Activated CD4-positive, alpha-beta memory T cell treated with anti-CD3 and anti-CD28 coated beads for 36 hours (primary cell): ENCODE data around the gene APOBR. TPM values are rescaled to one million over a fixed set of nuclear protein-coding genes. Genes with fewer than 3 reads are reported as not detected.
"Not testable (repeated sequence)": the region's sequence is repeated elsewhere in the genome, so short reads cannot be mapped to it uniquely, and the experiment has no call there.

Experiments
- CTCF ChIA-PET: fragments of 350-600 bp; sonication (Branson Sonifier 250); formaldehyde crosslinking; loops from one replicate; lab custom pipeline; 2021; ENCODE audit warnings: antibody characterized with exemption, inconsistent platforms; lab: Charles Lee
- POLR2A ChIA-PET: fragments of 350-600 bp; sonication (Branson Sonifier 250); formaldehyde crosslinking; loops from one replicate; lab custom pipeline; 2021; ENCODE audit warnings: antibody characterized with exemption; lab: Charles Lee
- DNase-seq: peaks from one replicate; pipeline ENCODE4 v3.0.0-alpha.2; 2020
- H3K27ac Mint-ChIP-seq: one replicate; pipeline ENCODE4 v1.8.0; 2021; ENCODE audit warnings: mixed read lengths
- H3K27me3 Mint-ChIP-seq: one replicate; pipeline ENCODE4 v1.8.0; 2021; ENCODE audit warnings: mixed read lengths
- H3K36me3 Mint-ChIP-seq: one replicate; pipeline ENCODE4 v1.8.0; 2021; ENCODE audit warnings: mixed read lengths
- H3K4me1 Mint-ChIP-seq: one replicate; pipeline ENCODE4 v1.8.0; 2021; ENCODE audit warnings: low read depth, mixed read lengths
- H3K4me3 Mint-ChIP-seq: one replicate; pipeline ENCODE4 v1.8.0; 2021; ENCODE audit warnings: mild to moderate bottlenecking, mixed read lengths
- H3K9me3 Mint-ChIP-seq: one replicate; pipeline ENCODE4 v1.8.0; 2021; ENCODE audit warnings: mixed read lengths
- intact Hi-C: fragments of 100-400 bp; cut with micrococcal nuclease; formaldehyde crosslinking; loops from one replicate; pipeline ENCODE4 v1.15.1; 2023
- total RNA-seq, 2 experiments: library from RNA; stranded (reverse); gene quantifications; one replicate each; pipeline ENCODE4 v1.2.3, GENCODE V29; 2021

Gene APOBR
- total RNA-seq, 2 experiments from 2014 or later = 2.9 to 3.1 TPM

DNA sequence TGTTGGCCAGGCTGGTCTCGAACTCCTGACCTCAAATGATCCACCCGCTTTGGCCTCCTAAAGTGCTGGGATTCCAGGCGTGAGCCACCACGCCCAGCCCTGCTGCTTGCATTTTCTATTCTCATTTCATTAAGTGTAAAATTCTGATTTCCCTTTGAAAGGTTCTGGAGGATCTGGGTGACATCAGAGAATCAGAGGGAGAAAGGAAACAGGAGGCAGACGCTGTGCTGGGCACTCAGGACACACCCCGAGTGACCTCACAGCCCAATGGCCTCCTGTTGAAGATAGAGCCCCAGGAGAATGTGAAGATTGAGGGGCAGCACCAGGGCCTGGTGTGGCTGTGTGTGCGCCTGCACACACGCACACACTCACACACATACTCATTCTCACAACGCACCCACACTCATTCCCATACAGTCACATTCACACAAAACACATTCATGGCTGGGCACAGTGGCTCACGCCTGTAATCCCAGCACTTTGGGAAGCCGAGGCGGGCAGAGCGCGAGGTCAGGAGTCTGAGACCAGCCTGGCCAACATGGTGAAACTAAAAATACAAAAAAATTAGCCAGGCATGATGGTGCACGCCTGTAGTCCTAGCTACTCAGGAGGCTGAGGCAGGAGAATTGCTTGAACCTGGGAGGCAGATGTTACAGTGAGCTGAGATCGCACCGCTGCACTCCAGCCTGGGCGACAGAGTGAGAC, 6.2 kb downstream of the APOBR start:
- H3K9me3 Mint-ChIP-seq, CTCF ChIA-PET, H3K4me3 Mint-ChIP-seq, H3K27me3 Mint-ChIP-seq, DNase-seq, POLR2A ChIA-PET, H3K36me3 Mint-ChIP-seq, H3K27ac Mint-ChIP-seq, intact Hi-C loops: not testable (repeated sequence)
- H3K4me1 Mint-ChIP-seq = peaks cover 17% of the 10 kb centered on the region

DNA sequence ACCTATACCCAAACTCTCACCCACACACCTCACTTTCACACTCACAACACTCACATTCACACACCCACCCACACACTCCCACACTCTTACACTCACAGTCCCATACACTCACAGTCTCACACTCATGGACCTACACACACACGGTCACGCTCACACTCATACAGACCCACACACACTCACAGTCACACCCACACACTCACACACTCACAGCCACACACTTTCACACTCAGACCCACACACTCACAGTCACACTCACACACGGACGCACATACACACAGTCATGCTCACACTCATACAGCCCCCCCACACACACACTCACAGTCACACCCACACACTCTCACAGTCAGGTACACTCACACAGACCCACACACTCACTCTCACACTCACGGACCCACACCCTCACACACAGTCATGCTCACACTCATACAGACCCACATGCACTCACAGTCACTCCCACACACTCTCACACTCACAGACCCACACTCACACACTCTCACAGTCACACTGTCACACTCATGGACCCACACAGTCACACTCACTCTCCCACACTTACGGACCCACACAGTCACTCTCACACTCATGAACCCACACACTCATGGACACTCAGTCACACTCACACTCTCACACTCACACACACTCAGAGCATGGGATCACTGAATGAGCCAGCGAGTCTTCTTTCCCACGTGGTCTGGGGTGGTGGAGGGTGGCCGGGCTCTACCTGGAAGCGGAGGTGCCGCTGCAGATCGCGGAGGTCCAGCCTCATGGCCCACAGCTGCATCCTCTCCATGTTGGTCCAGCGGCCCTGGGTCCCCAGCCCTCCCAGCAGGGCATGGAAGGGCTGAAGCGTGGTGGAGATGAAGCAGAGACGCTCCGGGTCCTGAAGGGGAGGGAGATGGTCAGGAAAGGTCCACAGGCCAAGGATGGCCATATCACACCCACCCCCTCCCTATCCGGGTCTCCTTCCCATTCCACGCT, 7.1 kb downstream of the APOBR start:
- intact Hi-C loops = no loop called here
- DNase-seq = no peak
- Mint-ChIP-seq H3K9me3 (no peaks in the 10 kb centered on the region), H3K4me1 (peaks cover 8% of the 10 kb centered on the region), H3K27me3 (no peaks in the 10 kb centered on the region), H3K4me3 (no peak overlapping the region), H3K27ac (no peak overlapping the region), H3K36me3 (no peaks in the 10 kb centered on the region)
- CTCF ChIA-PET = no interaction called here
- POLR2A ChIA-PET = no interaction called here

DNA sequence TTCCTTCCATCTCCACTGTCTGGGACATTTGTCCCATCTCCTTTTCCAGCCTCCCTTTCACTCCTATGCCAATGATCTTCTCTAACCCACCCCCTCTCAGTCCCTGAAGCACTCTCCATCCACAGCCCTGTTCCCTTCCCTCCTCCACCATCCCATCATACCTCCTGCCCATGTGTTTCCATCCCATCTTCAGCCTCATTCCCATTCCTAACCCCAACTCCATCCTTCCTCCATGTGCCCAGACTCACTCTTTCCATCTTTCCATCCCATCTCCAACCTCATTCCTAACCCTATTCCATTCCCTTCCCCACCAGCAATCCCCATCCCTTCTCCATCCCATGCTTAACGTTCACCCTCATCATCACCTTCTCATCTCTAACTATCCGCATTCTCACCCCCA, 7.8 kb downstream of the APOBR start:
- Mint-ChIP-seq H3K27ac (no peak overlapping the region), H3K36me3 (no peaks in the 10 kb centered on the region), H3K4me3 (no peak overlapping the region), H3K9me3 (no peaks in the 10 kb centered on the region), H3K4me1 (peaks cover 7% of the 10 kb centered on the region), H3K27me3 (no peaks in the 10 kb centered on the region)
- no peak for DNase-seq
- ChIA-PET CTCF (no interaction called here), POLR2A (no interaction called here)
- intact Hi-C loops = no loop called here

DNA sequence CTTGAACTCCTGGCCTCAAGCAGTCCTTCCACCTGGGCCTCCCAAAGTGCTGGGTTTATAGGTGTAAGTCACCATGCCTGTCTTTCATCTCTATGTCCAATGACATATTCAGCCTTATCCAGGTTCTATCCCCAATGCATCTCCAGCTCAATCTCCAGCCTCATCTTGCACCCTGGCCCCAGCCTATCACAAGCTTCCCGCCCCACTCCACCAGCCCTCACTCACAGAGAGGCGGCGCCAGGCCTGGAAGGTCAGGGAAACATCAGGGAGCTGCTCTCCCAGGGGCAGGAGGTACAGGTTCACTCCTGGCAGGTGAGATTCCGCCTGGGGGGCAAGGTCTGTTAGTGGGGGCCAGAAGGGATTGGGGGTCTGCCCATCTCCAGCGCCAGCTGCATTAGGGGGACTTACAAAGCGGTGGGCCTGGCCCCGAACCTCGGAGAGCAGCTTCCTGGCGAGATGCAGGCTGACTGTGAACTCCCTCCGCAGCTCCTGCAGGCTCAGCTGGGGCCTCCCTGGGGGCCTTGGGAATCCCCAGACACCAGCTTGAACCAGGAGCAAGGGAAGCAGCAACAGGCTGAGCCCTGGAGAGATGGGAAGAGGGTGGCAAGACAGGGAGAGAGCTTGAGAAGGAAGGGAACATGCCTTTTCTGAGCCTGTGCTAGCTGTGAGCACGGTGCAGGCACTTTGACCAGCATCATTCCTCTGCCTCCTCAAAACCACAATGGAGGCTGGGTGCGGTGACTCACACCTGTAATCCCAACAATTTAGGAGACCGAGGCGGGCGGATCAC, 9.2 kb downstream of the APOBR start:
- Mint-ChIP-seq H3K9me3 (no peaks in the 10 kb centered on the region), H3K4me3 (no peak overlapping the region), H3K4me1 (peaks cover 19% of the 10 kb centered on the region), H3K27me3 (no peaks in the 10 kb centered on the region), H3K36me3 (no peaks in the 10 kb centered on the region), H3K27ac (no peak overlapping the region)
- intact Hi-C loops = no loop called here
- DNase-seq = no peak
- ChIA-PET POLR2A (interaction anchor here (0.5 kb wide), 1 partner anchor 11 kb away, joined by 3 read pairs; no protein-coding TSS in a partner anchor), CTCF (no interaction called here)

DNA sequence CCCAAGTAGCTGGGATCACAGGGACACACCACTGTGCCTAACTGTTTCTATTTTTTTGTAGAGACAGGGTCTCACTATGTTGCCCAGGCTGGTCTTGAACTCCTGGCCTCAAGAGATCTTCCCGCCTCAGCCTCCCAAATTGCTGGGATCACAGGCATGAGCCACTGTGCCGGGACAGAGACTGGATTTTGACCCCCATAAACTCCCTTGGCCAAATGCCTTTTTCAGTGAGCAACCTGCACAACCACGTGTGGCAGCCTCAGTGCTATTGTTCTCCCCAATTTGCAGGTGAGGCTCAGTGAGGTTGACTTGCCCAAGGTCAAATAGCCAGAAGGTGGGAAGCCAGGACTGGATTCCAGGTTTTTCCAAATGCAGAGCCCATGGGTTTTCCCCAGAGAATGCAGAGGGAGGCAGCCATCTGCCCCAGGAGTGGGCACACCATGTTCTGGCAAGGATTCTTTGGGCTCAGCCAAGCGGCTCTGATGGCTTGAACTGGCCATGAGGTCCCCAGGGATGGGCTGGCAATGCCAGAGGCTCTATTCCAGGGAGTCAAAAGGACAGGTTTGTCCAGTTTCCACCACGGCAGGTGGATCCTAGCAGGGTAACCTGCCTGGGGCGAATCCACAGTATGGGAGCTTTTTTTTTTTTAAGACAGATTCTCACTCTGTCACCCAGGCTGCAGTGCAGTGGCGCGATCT, 10.4 kb downstream of the APOBR start:
- ChIA-PET POLR2A (no interaction called here), CTCF (no interaction called here)
- Mint-ChIP-seq H3K27ac (no peak overlapping the region), H3K27me3 (no peaks in the 10 kb centered on the region), H3K9me3 (no peaks in the 10 kb centered on the region), H3K36me3 (no peaks in the 10 kb centered on the region), H3K4me3 (no peak overlapping the region), H3K4me1 (peaks cover 19% of the 10 kb centered on the region)
- intact Hi-C loops = no loop called here
- no peak for DNase-seq

DNA sequence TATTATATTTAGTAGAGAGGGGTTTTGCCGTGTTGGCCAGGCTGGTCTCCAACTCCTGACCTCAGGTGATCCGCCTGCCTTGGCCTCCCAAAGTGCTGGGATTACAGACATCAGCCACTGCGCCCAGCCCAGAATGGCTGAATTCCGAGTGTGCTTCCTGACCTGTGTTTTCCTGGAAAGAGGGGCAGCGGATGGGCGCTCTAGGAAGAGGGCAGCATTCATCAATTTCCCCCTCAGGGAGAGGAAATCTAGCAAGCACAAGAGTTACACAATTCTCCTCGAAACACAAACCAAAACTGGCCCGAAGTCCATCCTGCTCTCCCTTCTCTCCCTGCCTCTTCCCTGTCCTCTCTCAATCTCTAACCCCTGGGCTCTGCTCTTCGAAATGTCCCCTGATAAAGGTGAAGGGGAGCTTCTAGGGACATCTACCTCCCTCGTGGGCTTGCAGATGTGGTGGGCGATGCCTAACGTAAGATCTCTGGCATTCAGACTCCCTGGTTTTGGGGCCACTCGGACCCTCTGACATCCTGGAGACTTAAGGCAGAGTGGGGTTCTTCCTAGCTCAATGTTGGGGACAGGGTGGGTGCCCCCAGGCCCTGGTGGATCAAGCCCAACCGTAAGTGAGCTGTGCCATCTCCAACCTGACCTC, 11.2 kb downstream of the APOBR start:
- CTCF ChIA-PET = no interaction called here
- H3K4me3 Mint-ChIP-seq = no peak overlapping the region
- peaks cover 17% of the 10 kb centered on the region for H3K4me1 Mint-ChIP-seq
- DNase-seq = no peak
- intact Hi-C loops = no loop called here
- H3K36me3 Mint-ChIP-seq = no peaks in the 10 kb centered on the region
- H3K27me3 Mint-ChIP-seq = no peaks in the 10 kb centered on the region
- POLR2A ChIA-PET = no interaction called here
- no peaks in the 10 kb centered on the region for H3K9me3 Mint-ChIP-seq
- H3K27ac Mint-ChIP-seq = no peak overlapping the region

DNA sequence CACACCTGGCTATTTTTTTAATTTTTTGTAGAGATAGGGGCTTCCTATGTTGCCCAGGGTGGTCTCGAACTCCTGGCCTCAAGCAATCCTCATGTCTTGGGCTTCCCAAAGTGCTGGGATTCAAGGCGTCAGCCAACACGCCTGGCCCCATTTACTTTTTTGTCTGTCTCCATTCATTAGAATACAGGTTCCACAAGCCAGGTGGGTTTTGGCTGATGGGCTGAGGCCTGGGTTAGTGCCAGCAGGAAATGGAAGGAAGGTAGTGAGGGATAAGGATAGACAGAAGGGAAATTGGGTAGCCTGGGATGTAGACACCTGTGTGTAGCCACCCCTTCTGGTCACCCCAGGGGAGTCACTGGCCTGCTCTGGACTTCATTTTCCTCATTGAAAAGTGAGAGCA, 16.6 kb downstream of the APOBR start:
- POLR2A ChIA-PET = no interaction called here
- no peak overlapping the region for H3K27ac Mint-ChIP-seq
- no peaks in the 10 kb centered on the region for H3K27me3 Mint-ChIP-seq
- H3K4me1 Mint-ChIP-seq = peaks cover 17% of the 10 kb centered on the region
- no peaks in the 10 kb centered on the region for H3K9me3 Mint-ChIP-seq
- CTCF ChIA-PET = interaction anchor here (0.9 kb wide), 1 partner anchor 18 kb away, joined by 9 read pairs; no protein-coding TSS in a partner anchor
- DNase-seq = no peak
- H3K4me3 Mint-ChIP-seq = no peak overlapping the region
- intact Hi-C loops = no loop called here
- no peaks in the 10 kb centered on the region for H3K36me3 Mint-ChIP-seq

DNA sequence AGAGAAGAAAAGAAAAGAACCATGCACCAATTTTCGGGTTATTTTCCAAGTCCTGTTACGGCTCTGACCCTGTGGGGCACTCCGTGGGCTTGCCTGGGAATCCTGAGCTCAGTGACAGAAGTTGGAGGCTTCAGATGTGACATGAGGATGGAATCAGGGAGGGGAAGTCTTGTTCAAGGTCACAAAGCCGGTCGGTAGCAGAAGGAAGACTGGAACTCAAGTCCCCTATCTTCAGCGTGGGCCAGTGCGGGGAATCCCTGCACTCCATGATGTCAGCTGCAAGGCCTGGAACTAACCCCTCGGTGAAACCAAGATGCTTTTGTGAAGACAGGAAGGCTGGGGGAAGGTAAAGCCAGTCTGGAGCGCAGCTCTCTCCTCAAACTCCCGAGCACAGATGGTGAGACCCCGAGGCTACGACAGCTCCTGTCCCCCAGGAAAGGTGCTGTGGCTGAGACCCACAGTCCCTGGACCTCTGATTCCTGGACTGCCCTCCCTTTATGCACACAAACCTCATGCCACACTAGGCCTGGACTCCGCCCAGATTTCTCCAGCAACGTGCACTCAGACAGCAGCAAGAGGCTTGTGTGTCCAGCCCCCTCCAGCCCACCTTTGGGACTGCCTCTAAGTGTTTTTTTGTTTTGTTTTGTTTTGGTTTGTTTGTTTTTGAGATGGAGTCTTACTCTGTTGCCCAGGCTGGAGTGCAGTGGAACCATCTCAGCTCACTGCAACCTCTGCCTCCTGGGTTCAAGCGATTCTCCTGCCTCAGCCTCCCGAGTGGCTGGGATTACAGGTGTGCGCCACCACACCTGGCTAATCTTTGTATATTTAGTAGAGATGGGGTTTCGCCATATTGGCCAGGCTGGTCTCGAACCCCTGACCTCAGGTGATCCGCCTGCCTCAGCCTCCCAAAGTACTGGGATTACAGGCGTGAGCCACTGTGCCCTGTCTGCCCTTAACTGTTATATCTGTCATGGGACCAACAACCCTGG, 17.7 kb downstream of the APOBR start:
- Mint-ChIP-seq H3K27me3 (no peaks in the 10 kb centered on the region), H3K27ac (no peak overlapping the region), H3K4me1 (peaks cover 13% of the 10 kb centered on the region), H3K4me3 (no peak overlapping the region), H3K36me3 (no peaks in the 10 kb centered on the region), H3K9me3 (no peaks in the 10 kb centered on the region)
- DNase-seq = no peak
- ChIA-PET POLR2A (no interaction called here), CTCF (interaction anchor here (0.7 to 0.9 kb wide), 2 partner anchors 12 to 17 kb away, joined by 3 to 9 read pairs; no protein-coding TSS in a partner anchor)
- intact Hi-C loops = no loop called here

DNA sequence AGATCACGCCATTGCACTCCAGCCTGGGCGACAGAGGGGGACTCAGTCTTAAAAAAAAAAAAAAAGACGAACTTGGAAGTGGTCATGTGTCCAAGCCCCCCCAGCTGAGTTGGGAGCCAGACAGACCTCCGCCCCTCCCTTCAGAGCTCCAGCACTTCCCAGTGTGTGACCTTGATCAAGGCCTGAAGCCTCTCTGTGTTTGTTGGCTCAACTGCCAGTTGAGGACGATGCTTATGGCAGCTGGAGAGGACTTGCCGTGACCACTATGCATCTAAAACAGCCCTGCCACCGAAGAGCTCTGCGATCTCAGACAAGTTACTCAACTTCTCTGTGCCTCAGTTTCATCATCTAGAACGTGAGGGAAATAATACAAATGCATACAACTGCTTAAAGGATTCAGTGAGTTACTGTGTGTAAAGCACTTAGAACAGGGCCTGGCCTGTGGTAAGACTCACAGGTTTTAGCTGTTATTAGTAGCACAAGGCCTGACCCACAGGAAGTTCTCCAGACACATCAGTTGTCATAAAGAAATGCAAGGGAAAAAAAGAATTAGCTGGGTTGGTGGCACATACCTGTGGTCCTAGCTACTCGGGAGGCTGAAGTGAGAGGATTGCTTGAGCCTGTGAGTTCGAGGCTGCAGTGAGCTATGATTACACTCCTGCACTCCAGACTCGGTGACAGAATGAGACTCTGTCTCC, 19.2 kb downstream of the APOBR start:
- CTCF ChIA-PET = no interaction called here
- H3K27ac Mint-ChIP-seq = no peak overlapping the region
- H3K4me3 Mint-ChIP-seq = no peak overlapping the region

DNA sequence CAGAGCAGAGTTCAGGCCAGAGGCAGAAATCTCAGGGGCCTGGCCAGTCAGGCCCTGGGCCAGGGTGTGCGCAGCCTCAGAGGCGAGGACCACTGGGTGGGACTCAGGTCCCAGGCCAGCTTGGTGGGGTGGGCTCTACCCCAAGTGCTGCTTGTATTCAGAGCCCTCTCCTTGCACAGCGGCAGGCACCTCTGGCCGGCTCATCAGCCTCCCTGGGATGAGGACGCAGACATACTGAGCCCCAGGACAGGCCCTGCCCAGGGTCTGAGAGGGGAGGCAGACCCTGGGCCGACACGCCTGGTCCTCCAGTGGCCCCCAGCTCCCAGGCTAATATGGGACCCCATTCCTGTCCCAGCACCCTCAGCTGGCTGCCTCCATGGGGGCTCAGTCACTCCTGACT, 19.8 kb downstream of the APOBR start:
- Mint-ChIP-seq H3K4me3 (no peak overlapping the region), H3K27me3 (no peaks in the 10 kb centered on the region), H3K4me1 (no peaks in the 10 kb centered on the region), H3K36me3 (no peaks in the 10 kb centered on the region), H3K9me3 (no peaks in the 10 kb centered on the region), H3K27ac (no peak overlapping the region)
- intact Hi-C loops = no loop called here
- DNase-seq = no peak
- ChIA-PET POLR2A (no interaction called here), CTCF (no interaction called here)

More for the DNA sequence above, 19.2 kb downstream of the APOBR start:
- H3K4me1 Mint-ChIP-seq = no peaks in the 10 kb centered on the region
- POLR2A ChIA-PET = no interaction called here
- no peaks in the 10 kb centered on the region for H3K27me3 Mint-ChIP-seq
- DNase-seq = no peak
- no peaks in the 10 kb centered on the region for H3K36me3 Mint-ChIP-seq
- H3K9me3 Mint-ChIP-seq = no peaks in the 10 kb centered on the region
- intact Hi-C loops = no loop called here
